ENCODE measurements around the gene SHROOM3. TPM values are rescaled to one million over a fixed set of nuclear protein-coding genes. Genes with fewer than 3 reads are reported as not detected.
A peak's percentile ranks its signal among the peaks of the same experiment; 100 is the strongest.

The SHROOM3 gene
- total RNA-seq, 2 donors from 2014 or later: 30.6 to 30.9 TPM

DNA sequence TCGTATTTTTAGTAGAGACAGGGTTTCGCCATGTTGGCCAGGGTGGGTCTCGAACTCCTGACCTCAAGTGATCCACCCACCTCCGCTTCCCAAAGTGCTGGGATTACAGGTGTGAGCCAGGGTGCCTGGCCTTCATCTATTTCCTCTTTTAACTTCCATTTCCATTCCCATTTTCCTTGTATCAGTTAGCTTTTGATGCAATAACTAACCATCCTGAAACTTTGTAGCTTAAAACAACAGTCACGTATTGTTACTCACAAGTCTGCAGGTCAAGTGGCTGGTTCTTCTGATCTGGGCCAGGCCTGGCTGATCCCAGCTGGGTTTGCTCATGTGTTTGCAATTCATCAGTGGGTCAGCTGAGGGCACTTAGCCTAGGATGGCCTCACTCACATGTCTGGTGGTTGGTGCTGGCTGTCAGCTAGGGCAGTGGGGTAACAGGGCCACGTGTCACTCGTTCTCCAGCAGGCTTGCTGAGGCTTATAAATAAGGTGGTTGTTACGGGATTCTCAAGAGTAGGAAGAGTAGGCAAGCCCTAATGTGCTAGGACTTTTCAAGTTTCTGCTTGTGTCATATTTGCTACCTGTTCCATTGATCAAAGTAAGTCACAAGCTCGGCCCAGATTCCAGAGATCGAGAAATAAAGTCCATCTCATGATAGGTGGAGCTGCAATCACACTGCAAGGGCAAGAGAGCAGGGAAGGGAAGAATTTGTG is 374.7 kb downstream of the SHROOM3 start:
- Histone ChIP-seq H3K9me3 (peaks cover 9 to 19% of the 10 kb centered on the region in 2 donors), H3K4me3 (no peak overlapping the region), H3K36me3 (no peaks in the 10 kb centered on the region), H3K4me1 (peaks cover 0 to 4% of the 10 kb centered on the region in 2 donors), H3K27ac (no peak overlapping the region), H3K27me3 (no peaks in the 10 kb centered on the region)
- DNase-seq (ENCODE audit: low spot score): no peak
- TF ChIP-seq, protein P1, sequence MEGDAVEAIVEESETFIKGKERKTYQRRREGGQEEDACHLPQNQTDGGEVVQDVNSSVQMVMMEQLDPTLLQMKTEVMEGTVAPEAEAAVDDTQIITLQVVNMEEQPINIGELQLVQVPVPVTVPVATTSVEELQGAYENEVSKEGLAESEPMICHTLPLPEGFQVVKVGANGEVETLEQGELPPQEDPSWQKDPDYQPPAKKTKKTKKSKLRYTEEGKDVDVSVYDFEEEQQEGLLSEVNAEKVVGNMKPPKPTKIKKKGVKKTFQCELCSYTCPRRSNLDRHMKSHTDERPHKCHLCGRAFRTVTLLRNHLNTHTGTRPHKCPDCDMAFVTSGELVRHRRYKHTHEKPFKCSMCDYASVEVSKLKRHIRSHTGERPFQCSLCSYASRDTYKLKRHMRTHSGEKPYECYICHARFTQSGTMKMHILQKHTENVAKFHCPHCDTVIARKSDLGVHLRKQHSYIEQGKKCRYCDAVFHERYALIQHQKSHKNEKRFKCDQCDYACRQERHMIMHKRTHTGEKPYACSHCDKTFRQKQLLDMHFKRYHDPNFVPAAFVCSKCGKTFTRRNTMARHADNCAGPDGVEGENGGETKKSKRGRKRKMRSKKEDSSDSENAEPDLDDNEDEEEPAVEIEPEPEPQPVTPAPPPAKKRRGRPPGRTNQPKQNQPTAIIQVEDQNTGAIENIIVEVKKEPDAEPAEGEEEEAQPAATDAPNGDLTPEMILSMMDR (IDR thresholded peaks at IDR 0.05): no peak

- TF ChIP-seq, protein P1 (IDR thresholded peaks at IDR 0.05): no peak
- DNase-seq (ENCODE audit: low spot score): no peak
- Histone ChIP-seq H3K27ac (peak overlapping the region; percentile 13 to 35), H3K4me3 (no peak overlapping the region), H3K27me3 (no peaks in the 10 kb centered on the region), H3K36me3 (no peaks in the 10 kb centered on the region), H3K4me1 (peaks cover 0 to 4% of the 10 kb centered on the region in 2 donors), H3K9me3 (peaks cover 9 to 25% of the 10 kb centered on the region in 2 donors)
Observed at GRCh38 chr4:76811604-76812412, 376.8 kb downstream of the SHROOM3 start.

- H3K36me3 ChIP-seq: no peaks in the 10 kb centered on the region
- H3K4me1 ChIP-seq: peaks cover 0 to 4% of the 10 kb centered on the region in 2 donors
- peaks cover 7 to 15% of the 10 kb centered on the region in 2 donors for H3K9me3 ChIP-seq
- no peak for DNase-seq (ENCODE audit: low spot score)
- peak overlapping the region in 1 of 2 donors; percentile 4 for H3K27ac ChIP-seq
- no peak overlapping the region for H3K4me3 ChIP-seq
- no peaks in the 10 kb centered on the region for H3K27me3 ChIP-seq
- TF ChIP-seq, protein P1 (IDR thresholded peaks at IDR 0.05): no peak
Observed at GRCh38 chr4:76813070-76813469, 378.0 kb downstream of the SHROOM3 start.

- H3K27ac ChIP-seq: no peak overlapping the region
- TF ChIP-seq, protein P1 (IDR thresholded peaks at IDR 0.05): no peak
Observed at GRCh38 chr4:76821641-76822040, 386.6 kb downstream of the SHROOM3 start.

GRCh38 chr4:76822303-76822702 is 387.3 kb downstream of the SHROOM3 start:
- Histone ChIP-seq H3K9me3 (no peaks in the 10 kb centered on the region), H3K4me3 (no peak overlapping the region), H3K4me1 (no peaks in the 10 kb centered on the region), H3K27ac (no peak overlapping the region), H3K36me3 (no peaks in the 10 kb centered on the region), H3K27me3 (no peaks in the 10 kb centered on the region)
- DNase-seq (ENCODE audit: low spot score): no peak
- TF ChIP-seq, protein P1 (IDR thresholded peaks at IDR 0.05): no peak

More at GRCh38 chr4:76821641-76822040, 386.6 kb downstream of the SHROOM3 start:
- Histone ChIP-seq H3K27me3 (no peaks in the 10 kb centered on the region), H3K4me1 (no peaks in the 10 kb centered on the region), H3K9me3 (no peaks in the 10 kb centered on the region), H3K36me3 (no peaks in the 10 kb centered on the region), H3K4me3 (no peak overlapping the region)
- DNase-seq (ENCODE audit: low spot score): no peak
